Dermis microvascular lymphatic vessel endothelial cell (primary cell): ENCODE results near the gene CDH13. TPM values are rescaled to one million over a fixed set of nuclear protein-coding genes. Genes with fewer than 3 reads are reported as not detected.

Experiments used
- DNase-seq, 2 donors: peaks; one replicate each; pipeline versions ENCODE4 v3.0.0 to v3.0.0-alpha.2; 2010; ENCODE audit warnings: low read depth in 2 of 2
- total RNA-seq: library from RNA; depleted of rRNA; stranded (reverse); fragments of >200 nt; gene quantifications from 2 replicates; pipeline ENCODE4 v1.2.1, GENCODE V29; 2014

The CDH13 gene
- total RNA-seq, 1 donor from 2014 or later, result 68.9 TPM

GRCh38 chr16:83037102-83037501, 410.3 kb downstream of the CDH13 start:
- DNase-seq, result no peak

GRCh38 chr16:83037884-83038283, 411.1 kb downstream of the CDH13 start:
- DNase-seq, result no peak

GRCh38 chr16:83040174-83040573, 413.4 kb downstream of the CDH13 start:
- peak in 1 of 2 donors; percentile 50 for DNase-seq

GRCh38 chr16:83044589-83044988, 417.8 kb downstream of the CDH13 start:
- DNase-seq, result no peak

GRCh38 chr16:83045790-83046189, 419.0 kb downstream of the CDH13 start:
- DNase-seq, result no peak

- DNase-seq, result no peak
Observed at GRCh38 chr16:83046664-83047063, 419.9 kb downstream of the CDH13 start.

GRCh38 chr16:83051451-83051850, 424.7 kb downstream of the CDH13 start:
- no peak for DNase-seq

- DNase-seq, result peak; percentile 11 to 64
Observed at GRCh38 chr16:83054283-83054682, 427.5 kb downstream of the CDH13 start.

GRCh38 chr16:83058376-83058775, 431.6 kb downstream of the CDH13 start:
- no peak for DNase-seq

- DNase-seq, result peak in 1 of 2 donors; percentile 20
Observed at GRCh38 chr16:83059237-83059636, 432.5 kb downstream of the CDH13 start.

GRCh38 chr16:83066011-83066410, 439.2 kb downstream of the CDH13 start:
- DNase-seq, result no peak

- DNase-seq, result no peak
Observed at GRCh38 chr16:83066881-83067280, 440.1 kb downstream of the CDH13 start.

- DNase-seq, result peak; percentile 74 to 83
Observed at GRCh38 chr16:83068686-83069085, 441.9 kb downstream of the CDH13 start.

GRCh38 chr16:83070416-83071209, 443.8 kb downstream of the CDH13 start:
- DNase-seq, result peak in 1 of 2 donors; percentile 80

- DNase-seq, result no peak
Observed at GRCh38 chr16:83075956-83076355, 449.2 kb downstream of the CDH13 start.

- no peak for DNase-seq
Observed at GRCh38 chr16:83083361-83083760, 456.6 kb downstream of the CDH13 start.

GRCh38 chr16:83085660-83086059, 458.9 kb downstream of the CDH13 start:
- no peak for DNase-seq

GRCh38 chr16:83095941-83096692, 469.3 kb downstream of the CDH13 start:
- DNase-seq, result no peak

- no peak for DNase-seq
Observed at GRCh38 chr16:83098536-83098935, 471.8 kb downstream of the CDH13 start.

- DNase-seq, result no peak
Observed at GRCh38 chr16:83100679-83101078, 473.9 kb downstream of the CDH13 start.

- no peak for DNase-seq
Observed at GRCh38 chr16:83102336-83102735, 475.6 kb downstream of the CDH13 start.

- DNase-seq, result no peak
Observed at GRCh38 chr16:83105279-83106077, 478.7 kb downstream of the CDH13 start.
